ENCODE results near the gene TLN1.

Gene TLN1

GRCh38 chr9:35679766-35680330, 52.1 kb downstream of the TLN1 start:
- no peak for TF ChIP-seq CTCF (conservative IDR thresholded peaks at IDR 0.05; ENCODE audit: low read depth, low read length)
- no peak for DNase-seq (ENCODE audit: low read depth)
- H3K4me3 ChIP-seq (ENCODE audit: low read depth, low read length), result no peak overlapping the region

GRCh38 chr9:35679091-35679490, 52.9 kb downstream of the TLN1 start:
- TF ChIP-seq CTCF (conservative IDR thresholded peaks at IDR 0.05; ENCODE audit: low read depth, low read length), result no peak
- no peak overlapping the region for H3K4me3 ChIP-seq (ENCODE audit: low read depth, low read length)
- no peak for DNase-seq (ENCODE audit: low read depth)

DNA sequence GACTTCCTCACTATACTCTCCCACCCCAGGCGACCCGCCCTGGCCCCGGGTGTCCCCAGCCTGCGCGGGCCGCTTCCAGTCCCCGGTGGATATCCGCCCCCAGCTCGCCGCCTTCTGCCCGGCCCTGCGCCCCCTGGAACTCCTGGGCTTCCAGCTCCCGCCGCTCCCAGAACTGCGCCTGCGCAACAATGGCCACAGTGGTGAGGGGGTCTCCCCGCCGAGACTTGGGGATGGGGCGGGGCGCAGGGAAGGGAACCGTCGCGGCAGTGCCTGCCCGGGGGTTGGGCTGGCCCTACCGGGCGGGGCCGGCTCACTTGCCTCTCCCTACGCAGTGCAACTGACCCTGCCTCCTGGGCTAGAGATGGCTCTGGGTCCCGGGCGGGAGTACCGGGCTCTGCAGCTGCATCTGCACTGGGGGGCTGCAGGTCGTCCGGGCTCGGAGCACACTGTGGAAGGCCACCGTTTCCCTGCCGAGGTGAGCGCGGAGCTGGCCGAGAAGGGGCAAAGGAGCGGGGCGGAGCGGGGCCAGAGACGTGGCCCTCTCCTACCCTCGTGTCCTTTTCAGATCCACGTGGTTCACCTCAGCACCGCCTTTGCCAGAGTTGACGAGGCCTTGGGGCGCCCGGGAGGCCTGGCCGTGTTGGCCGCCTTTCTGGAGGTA, 56.1 kb downstream of the TLN1 start:
- TF ChIP-seq CTCF (conservative IDR thresholded peaks at IDR 0.05; ENCODE audit: low read depth, low read length), result no peak
- no peak for DNase-seq (ENCODE audit: low read depth)
- peak overlapping the region; percentile 59 for H3K4me3 ChIP-seq (ENCODE audit: low read depth, low read length)

GRCh38 chr9:35675204-35675603, 56.8 kb downstream of the TLN1 start:
- TF ChIP-seq CTCF (conservative IDR thresholded peaks at IDR 0.05; ENCODE audit: low read depth, low read length), result no peak
- peak overlapping the region; percentile 59 for H3K4me3 ChIP-seq (ENCODE audit: low read depth, low read length)

GRCh38 chr9:35674025-35674361, 58.0 kb downstream of the TLN1 start:
- H3K4me3 ChIP-seq (ENCODE audit: low read depth, low read length), result no peak overlapping the region
- no peak for TF ChIP-seq CTCF (conservative IDR thresholded peaks at IDR 0.05; ENCODE audit: low read depth, low read length)
- no peak for DNase-seq (ENCODE audit: low read depth)

More at GRCh38 chr9:35675204-35675603, 56.8 kb downstream of the TLN1 start:
- no peak for DNase-seq (ENCODE audit: low read depth)

- H3K4me3 ChIP-seq (ENCODE audit: low read depth, low read length), result no peak within 1 kb of the TSS
- no peak for DNase-seq (ENCODE audit: low read depth)
- TF ChIP-seq CTCF (conservative IDR thresholded peaks at IDR 0.05; ENCODE audit: low read depth, low read length), result no peak
Measured at GRCh38 chr9:35673132-35674024, 58.6 kb downstream of the TLN1 start, which contains the start of gene CA9. TSS of gene CA9 (plus strand) at chr9:35673928. CDS start at chr9:35673960, 32 bp downstream.
